GM18520 (cell line): ENCODE measurements around the gene JAZF1.

Experiments used
- ATAC-seq: cut with Tn5 transposase; IDR thresholded peaks from one replicate; pipeline ENCODE4 v1.9.1; 2021; ENCODE audit not compliant: unreplicated experiment

JAZF1 gene

DNA sequence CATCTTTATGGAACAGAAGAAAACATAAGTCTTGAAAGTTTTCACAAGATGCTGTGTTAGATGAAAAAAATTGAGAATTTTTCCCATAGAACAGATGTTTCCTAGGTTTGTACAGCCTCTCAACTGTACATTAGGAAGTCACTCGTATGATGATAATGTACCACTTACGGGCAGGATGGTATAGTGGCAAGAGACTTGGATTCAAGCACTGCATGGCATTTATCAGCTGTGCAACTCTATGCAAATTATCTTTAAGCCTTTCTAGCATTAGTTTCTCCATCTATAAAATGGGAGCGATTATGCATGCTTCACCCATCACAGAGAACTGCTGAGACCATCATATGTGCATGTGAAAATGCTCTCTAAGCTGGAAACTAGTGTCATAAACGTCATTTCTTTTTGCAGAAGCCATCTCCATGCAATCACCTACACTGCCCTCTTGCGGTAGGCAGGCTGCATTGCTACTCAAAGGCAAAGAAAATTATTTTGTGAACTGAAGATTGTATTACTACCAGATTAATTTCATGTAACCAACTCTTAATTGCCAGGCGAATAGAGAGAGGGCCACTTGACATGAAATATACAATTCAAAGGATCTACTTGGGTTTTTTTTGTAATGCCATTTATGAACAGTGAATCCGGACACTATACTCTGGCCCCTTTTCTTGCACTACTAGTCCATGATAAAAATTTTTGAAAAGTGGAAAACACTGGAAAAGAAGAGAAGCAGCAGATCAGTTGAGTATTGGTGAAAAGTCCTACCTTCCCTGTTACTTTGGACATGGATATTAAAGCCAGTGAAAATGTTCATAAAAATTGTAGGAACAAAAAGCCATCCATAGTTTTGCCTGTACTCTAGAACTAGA is 102.3 kb downstream of the JAZF1 start:
- ATAC-seq = no peak

DNA sequence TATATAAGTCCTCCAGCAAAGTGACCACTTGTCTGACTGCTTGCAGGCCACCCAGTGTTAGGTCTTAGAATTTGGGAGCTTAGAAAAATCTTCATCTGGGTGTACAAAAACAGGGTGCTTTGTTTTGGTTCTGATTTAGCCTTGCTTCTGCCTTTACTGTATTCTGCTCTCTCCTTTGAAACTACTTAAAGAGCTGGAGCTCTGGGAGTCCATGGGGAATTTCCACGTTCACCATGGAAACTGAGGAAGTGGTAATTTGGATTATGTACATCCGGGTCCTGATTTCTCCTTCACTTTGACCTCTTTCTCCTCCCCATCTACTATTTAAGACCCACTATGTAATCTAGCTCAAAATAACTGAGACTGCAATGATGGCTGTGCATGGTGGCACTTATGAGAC is 103.0 kb downstream of the JAZF1 start:
- no peak for ATAC-seq

DNA sequence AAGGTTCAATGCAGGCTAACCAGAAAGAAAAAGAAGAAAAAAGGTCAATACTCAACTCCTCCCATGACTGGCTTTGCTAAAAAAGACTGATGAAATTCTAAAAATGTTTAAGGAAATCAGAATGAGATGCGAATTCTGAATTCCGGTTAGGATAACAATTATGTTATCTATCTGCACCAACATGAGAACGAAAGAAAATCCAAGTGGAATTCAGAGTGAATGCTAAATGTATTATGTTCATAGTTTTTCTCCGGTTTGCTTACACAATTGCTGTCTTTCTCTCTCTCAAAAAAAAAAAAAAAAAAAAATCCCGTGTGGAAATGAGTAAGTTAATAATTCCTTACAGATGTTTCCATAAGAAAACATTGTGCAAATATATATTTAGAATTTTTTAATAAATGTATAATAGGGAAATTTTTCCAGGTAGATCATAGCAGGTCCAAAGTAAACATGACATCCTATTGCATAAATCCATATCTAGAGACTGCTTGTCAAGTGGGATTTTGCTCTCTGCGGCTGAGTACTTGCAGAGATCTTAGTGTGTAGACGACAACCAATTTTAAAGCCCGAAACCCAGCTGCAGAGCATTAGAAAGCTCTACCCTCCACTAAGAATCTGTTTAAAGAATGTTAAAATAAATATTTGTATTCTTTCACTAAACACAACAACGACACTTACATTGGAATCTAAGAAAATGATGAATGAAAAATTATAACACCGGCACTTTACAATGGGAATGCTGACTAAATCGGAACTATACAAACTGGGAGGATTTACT is 104.0 kb downstream of the JAZF1 start:
- no peak for ATAC-seq

- no peak for ATAC-seq
These were observed 104.8 kb downstream of the JAZF1 start for GRCh38 chr7:28075674-28076358.

DNA sequence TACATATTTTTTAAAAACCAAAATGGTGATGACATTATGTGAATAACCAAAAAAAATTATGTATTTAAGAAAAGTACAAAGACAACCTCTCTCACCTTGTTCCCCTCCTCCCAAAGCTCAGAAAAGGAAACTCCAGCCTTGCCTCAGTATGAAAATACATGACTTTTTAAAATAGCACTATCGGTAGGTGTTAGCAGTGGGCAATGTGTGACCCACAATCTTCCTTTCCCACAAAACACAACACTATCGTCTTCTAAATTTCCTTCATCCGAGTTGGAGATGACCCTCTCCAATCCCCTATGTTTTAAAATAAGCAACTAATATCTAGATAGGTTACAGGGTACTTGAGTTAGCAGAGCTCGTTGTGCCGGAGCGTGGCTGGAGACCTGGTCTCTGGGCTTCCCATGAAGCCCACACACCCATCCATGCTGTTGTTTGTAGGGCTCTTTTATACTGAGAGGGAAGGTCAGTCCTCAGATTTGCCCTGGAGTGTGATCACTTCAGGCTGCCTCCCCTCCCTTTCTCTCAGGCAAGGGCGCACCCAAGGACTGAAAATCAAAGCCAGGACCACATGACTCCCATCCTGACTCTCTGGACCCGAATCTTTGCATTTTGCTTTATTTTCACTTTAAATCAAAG is 107.6 kb downstream of the JAZF1 start:
- ATAC-seq = no peak

- ATAC-seq = no peak
These were observed 109.0 kb downstream of the JAZF1 start for GRCh38 chr7:28071570-28071969.

GRCh38 chr7:28070297-28071055 is 110.1 kb downstream of the JAZF1 start:
- no peak for ATAC-seq

GRCh38 chr7:28069807-28070206 is 110.8 kb downstream of the JAZF1 start:
- ATAC-seq = no peak

- no peak for ATAC-seq
These were observed 111.2 kb downstream of the JAZF1 start for GRCh38 chr7:28069388-28069787.

DNA sequence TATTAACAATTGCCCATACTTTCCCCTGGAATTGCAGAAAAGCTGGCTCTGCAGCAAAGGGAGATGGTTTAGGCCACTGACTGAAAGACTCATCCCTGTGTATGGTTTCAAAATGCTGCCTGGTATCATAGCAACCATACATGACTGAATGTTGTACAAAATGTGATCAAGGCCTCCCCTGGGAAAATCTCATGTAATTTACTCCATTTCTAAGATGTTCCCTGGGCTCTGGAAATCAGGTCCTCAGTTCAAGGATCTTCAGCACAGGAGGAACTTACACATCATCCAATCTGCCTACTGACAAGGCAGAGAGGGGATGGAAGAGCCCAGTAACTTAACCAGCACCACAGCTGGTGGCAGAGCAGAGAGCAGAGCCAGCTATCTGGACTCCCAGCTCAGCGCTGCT is 111.8 kb downstream of the JAZF1 start:
- no peak for ATAC-seq

DNA sequence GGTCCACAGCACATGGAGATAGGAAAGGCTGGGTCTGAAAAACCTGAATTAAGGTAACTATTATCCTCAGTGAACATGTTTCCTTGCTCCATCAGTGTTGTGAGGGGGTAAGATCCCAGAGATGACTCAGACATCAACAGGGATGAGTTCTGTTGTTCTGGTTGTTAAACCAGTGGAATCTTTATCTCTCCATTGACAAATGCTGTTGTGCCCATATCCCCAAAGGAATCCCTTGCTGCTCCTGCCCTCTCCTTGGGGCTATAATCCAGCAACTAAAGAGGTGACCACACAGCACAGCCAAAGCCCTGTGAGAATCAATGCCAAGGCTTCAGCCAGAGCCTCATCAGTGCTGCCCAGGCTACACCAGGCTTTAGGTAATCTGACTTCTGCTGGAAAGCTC is 113.4 kb downstream of the JAZF1 start:
- ATAC-seq = no peak

- ATAC-seq = no peak
These were observed 114.8 kb downstream of the JAZF1 start for GRCh38 chr7:28065721-28066285.

GRCh38 chr7:28065308-28065707 is 115.3 kb downstream of the JAZF1 start:
- no peak for ATAC-seq

GRCh38 chr7:28064437-28064836 is 116.2 kb downstream of the JAZF1 start:
- ATAC-seq = no peak

- ATAC-seq = no peak
These were observed 118.2 kb downstream of the JAZF1 start for GRCh38 chr7:28062197-28062991.

GRCh38 chr7:28061824-28062196 is 118.8 kb downstream of the JAZF1 start:
- no peak for ATAC-seq

DNA sequence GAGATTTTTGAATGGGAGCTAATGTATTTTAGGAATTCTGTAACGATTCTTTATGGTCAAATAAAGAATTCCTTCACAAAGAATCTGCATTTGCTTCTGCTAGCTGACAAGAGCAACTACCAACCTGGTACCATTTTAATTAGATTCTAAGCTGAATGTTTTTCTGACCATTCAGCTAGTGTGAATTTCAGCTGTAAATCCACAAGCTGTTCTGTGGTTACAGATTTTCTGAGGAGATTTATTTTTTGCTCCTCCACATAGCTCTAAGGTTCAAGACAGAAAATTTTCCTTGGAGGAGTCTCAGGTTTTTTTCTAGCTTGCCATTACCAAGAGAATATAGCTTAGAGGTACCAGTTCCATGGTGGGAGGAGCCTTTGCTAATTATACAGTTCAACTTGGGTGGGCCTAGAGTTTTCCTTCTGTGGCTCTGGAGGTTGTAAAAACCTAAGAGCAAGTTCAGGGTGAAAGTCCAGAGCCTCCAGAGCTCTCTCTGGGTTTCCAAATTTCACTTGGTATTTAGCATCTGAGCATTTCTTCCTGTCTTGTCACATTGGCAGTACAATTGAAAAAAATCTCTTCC is 120.1 kb downstream of the JAZF1 start:
- ATAC-seq = no peak

DNA sequence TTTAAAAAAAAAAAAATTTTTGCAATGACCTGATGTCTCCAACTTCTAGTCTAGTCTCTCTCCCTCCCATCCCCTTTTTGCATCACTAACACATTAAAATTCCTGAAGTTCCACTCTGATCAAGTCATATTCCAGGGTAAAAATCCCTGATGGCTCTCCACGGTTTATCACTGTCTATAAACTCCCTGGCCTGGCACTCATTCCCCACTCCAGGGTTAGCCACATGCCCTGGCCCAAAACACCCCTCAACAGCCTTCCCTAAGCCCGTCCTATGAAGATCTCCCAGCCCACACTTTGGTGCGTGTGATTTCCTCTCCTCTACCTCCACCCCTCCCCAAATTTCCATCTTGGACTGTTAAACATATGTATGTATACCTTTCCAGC is 125.4 kb downstream of the JAZF1 start:
- ATAC-seq = no peak

- no peak for ATAC-seq
These were observed 125.9 kb downstream of the JAZF1 start for GRCh38 chr7:28054531-28055160.
